Stimulated activated CD8-positive, alpha-beta memory T cell treated with anti-CD3 and anti-CD28 coated beads, Interleukin-7, amount 100 ng/mL, for 4 hours (primary cell): ENCODE data around the gene RBM19.
"Not testable (repeated sequence)": the region's sequence is repeated elsewhere in the genome, so short reads cannot be mapped to it uniquely, and the experiment has no call there.

Experiments used
- DNase-seq, 2 donors: peaks; one replicate each; pipeline ENCODE4 v3.0.0-alpha.2; 2020; ENCODE audit warnings: low read depth in 2 of 2

The RBM19 gene

GRCh38 chr12:113833422-113833821 is 132.7 kb downstream of the RBM19 start:
- DNase-seq, result no peak

- no peak for DNase-seq
Measured at GRCh38 chr12:113831476-113831875, 134.6 kb downstream of the RBM19 start.

DNA sequence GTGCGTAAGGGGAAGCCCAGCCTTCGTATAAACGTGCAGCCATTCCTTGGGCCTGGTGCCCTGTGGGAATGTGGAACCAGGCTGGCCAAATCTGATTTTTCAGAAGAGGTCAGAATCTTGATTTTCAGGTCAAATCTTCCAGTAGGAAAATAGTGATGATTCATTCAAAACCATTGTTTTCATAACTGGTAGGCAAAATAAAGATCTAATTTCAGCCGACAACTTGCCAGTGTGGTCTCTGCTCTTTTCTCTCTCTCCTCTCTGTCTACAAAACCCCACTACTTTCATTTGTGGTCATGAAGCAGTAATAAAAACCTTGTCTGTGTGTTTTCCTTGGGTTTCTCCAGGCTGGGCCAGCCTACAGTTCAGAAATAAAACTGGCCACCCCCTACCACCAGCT is 135.1 kb downstream of the RBM19 start:
- DNase-seq, result no peak

DNA sequence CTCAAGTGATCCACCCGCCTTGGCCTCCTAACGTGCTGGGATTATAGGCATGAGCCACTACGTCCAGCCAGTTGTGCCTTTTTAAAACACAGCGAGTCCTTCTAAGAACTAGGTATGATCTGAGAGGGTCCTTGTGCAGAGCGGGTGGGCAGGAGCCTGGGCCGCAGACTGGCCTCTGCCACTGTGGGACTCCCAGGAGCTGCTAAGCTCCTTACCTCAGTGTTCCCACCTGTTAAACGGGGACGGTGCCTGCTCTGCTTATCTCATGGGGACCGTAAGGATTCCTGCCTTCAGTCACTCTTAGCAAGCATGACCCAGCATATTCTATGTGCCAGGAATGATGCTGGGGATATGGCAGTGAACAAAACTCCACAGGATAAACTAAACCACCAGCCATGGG is 136.9 kb downstream of the RBM19 start:
- DNase-seq, result no peak

- no peak for DNase-seq
Measured at GRCh38 chr12:113827539-113828114, 138.5 kb downstream of the RBM19 start.

DNA sequence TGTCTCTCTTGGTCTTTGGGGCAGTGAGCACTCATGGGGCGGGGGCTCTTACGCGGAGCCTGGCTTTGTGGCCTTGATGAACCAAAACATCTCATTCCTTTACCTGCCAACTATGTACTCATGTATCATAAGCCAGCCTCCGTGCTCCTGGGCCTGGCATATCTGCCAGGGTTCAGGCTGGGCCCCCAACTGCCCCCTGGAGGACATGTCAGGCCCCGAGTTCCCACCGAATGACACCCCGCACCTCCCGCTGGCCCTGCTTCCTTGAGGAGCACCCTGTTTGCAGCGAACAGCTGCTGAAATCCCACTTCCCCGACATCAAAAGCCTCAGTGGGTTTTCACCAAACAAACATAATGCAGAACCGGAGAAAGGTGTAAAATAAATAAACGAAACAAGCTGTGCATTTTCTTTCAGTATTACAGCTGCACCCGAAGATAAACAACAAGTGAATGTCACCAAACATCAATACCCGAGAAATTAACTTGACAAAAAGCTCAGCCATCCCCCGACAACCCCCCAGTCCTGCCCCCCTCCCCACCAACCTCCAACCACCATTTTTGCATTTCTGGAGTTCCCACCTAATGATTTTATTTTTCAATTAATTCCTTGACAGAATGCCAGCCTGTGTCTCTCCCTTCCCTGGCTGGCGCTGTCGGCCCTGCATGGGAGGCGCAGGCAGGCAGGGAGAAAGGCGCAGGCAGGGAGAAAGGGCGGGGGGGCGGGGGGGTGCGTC is 139.2 kb downstream of the RBM19 start:
- DNase-seq, result no peak

DNA sequence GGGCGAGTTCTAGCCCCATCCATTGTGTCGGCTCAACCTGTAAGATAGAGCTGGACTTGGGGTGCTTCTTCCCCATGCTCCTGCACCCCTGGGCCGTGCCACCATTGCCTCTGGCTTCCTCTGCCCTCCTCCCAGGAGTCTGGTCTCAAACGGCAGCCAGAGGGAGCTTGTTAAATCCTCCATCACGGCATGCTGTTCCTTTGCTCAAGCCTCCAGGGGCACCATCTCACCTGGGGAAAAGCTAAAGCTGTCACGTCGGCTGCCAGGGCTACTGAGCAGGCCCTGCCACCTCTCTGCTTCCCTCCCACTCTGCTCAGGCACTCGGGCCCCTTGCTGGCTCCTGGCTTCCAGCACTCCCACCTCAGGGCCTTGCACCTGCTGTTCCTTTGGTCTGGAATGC is 140.4 kb downstream of the RBM19 start:
- no peak for DNase-seq

GRCh38 chr12:113823816-113824215 is 142.3 kb downstream of the RBM19 start:
- DNase-seq, result no peak

DNA sequence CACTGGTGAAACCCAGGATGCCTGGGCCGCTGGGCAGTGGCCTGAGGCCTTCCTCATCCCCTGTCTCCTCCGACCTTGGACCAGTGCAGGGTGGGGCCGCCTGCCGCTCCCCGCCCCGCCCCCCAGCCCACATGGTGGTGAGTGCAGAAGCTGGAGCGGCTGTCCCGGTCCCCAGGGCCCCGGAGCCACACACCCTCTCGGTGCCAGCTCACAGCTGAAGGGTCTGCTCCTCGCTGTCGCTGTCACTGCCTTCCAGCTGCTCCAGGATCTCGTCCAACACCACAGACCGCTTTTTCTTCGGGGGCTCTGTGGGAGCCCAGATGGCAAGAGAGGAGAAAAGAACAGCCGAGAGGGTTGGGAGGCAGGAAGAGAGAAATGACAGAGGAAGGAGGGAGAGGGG is 143.1 kb downstream of the RBM19 start:
- DNase-seq, result no peak

DNA sequence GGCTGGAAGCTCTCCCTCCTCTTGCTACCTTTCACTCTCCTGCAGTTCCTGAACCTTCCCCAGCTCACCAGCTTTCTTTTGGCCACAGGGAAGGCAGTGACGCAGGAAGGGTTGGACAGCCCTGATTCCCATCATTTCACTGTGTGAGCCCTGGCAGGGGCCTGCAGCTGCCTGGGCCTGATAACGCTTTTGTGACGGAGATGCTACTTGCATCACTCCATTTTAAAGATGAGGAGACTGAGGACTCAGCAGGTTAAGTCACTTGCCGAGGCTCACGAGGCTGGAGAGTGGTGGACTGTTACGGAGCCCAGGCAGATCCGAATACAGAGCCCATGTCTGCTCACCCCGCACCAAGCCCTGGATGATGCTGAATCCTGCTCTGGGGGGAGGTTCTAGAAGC is 145.3 kb downstream of the RBM19 start:
- DNase-seq, result no peak

GRCh38 chr12:113820309-113820708 is 145.8 kb downstream of the RBM19 start:
- DNase-seq, result no peak

DNA sequence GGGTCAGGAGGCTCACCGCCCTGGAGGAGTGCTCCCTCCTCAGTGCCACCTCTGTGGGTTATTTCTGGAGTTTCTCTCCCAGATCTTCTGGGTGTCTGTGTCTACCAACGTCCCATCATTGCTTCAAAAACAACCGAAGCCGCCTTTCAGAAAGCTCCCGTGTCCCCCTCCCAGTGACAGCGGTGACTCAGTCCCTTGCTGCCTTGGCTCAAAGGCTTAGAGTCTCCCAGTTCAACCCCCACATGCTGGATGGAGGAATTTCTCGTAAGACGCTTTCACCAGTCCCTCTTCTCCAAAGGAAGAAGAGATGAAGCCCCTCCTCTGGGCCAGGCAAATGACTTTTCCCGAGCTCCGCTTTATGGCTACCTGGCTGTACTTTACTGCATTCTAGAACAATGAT is 146.6 kb downstream of the RBM19 start:
- no peak for DNase-seq

GRCh38 chr12:113818833-113819232 is 147.3 kb downstream of the RBM19 start:
- DNase-seq, result no peak

- no peak for DNase-seq
Measured at GRCh38 chr12:113818283-113818682, 147.8 kb downstream of the RBM19 start.

DNA sequence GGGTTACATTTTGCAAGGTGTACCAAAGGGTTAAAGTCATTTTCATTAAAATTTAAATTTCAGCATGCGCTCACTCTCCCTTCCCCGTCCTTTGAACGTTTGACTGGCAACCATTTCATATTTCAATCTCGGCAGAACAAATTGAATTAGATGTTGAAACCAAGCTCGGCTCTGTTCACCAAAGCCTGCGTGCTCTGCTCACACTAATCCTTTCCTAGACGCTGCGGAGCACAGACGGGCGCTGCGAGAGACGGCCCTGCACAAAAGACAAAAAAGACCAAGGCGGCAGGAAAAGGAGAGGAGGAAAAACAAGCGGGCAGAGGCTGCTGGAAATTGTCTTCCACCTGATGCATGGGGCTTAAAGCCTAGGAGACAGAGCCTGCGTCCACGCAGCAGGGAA is 149.3 kb downstream of the RBM19 start:
- no peak for DNase-seq

DNA sequence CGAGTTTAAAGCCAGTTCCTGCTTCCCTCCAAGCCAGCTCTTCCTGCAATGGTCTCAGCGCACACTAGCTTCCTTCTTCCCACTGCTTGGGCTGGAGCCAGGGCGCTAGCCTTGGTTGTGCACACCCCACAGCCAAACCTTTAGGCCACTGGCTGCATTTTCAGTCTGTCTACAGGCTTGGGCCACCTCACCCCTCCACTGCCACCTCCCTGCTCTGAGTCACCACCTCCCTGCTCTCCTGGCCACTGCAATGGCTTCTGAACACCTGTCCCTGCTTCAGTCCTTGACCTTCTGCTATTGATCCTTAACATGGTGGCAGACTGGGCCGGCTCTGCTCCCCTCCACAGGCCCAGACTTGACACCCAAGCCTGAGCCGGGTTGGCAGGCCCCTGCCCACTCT is 151.1 kb downstream of the RBM19 start:
- DNase-seq, result no peak

- DNase-seq, result no peak
Measured at GRCh38 chr12:113813229-113813541, 152.9 kb downstream of the RBM19 start.

DNA sequence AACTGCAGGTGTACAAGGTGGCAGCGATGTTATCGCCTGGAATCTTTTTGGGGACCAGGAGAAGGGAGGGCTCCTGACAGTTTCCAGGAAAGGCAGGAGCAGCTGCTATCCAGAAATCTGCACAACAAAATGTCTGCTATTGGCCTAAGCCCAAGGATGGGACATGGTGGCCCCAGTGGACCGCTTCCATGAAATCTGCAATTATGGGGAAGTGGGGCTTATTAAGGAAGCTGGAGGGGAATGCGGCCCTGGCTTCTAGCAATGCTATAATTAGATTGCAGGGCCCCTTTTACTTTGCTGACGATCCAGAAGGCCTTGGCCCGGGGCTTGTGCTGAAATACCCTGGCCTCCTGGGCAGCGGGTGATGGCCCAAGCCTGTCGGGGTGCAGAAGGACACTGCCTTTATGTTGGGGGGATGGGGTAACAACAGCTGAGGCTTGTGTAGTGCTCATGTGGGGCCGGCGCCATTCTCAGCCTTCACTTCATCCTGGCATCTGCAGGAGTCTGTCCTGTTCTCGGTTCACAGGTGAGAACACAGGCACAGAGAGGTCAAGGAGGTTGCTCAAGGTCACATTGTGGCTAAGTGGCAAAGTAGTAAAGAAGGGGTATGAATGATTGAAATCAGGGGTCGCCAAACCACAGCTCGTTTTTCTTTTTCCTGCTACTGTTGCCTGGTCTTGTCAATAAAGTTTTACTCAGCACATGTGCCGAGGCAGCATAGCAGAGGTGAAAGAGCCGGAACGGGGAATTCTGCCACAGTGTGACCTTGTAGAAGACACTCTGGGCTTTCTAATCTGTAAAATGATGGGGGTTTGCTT is 153.5 kb downstream of the RBM19 start:
- DNase-seq, result no peak

DNA sequence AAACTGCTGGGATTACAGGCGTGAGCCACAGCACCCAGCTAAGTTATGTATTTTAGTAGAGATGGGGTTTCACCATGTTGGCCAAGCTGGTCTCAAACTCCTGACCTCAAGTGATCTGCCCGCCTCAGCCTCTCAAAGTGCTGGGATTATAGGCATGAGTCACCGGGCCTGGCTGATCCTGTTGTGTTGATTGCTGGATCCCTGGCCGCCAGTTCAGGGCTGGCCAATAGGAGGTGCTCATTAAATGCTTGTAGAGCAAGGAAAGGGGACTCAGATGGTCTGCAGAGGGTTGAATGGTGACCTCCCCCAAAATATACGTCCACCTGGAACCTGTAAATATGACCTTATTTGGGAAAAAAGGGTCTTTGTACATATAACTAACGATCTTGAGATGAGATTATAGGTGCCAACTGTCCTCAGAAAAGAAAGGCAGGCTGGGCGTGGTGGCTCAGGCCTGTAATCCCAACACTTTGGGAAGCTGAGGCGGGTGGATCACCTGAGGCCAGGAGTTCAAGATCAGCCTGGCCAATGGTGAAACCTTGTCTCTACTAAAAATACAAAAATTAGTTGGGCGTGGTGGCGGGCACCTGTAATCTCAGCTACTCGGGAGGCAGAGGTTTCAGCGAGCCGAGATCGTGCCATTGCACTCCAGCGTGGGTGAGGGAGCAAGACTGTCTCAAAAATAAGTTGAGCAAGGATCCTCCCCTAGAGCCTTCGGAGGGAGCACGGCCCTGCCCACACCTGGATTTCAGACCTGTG is 156.5 kb downstream of the RBM19 start:
- DNase-seq, result not testable (repeated sequence)

DNA sequence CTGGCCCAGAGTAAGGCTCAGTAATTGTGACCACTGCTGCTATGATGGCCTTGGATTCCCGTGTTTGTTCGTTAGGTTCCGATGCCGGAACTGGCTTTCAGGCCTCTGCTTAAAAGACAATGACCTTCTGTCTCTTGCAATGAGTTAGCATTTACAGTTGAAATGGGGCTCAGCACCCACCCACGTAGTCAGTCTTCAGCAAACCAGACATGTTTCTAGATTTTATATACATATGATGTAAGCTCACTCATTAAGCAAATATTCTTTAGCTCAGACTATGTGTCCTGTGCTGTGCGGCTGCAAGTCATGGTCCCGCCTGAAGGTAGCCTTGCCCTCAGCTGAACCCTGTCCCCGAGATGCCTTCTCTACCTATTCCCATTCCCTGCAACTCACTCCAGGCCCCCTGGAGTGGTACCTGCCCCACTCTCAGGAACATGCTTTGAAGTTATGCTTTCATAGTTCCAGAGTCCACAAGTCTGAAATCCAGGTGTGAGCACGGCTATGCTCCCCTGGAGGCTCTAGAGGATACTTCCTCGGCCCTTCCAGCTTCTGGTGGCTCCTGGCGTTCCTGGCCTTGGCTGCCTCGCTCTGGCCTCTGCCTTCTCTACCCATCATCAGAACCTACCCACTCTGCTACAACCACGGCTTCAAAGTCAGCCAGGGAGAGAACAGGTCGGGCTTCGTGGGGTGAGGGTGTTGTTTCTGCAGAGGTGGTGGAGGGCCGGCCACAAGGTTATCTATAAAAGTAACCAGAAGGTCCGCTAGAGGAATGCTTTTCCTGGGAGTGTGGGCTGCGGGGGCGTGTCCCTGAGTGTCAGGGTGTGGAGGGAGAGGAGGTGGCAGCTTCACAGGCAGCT is 157.8 kb downstream of the RBM19 start:
- no peak for DNase-seq

- DNase-seq, result no peak
Measured at GRCh38 chr12:113805673-113806072, 160.5 kb downstream of the RBM19 start.
